ENCODE results near the gene PKM.
A peak's percentile ranks its signal among the peaks of the same experiment; 100 is the strongest.

Gene PKM

GRCh38 chr15:72216079-72216478 lies 14.9 kb downstream of the PKM start:
- Histone ChIP-seq H2BK5ac (ENCODE audit: low read length) (no peak overlapping the region), H3K4me3 (ENCODE audit: low read length in 2 of 2) (no peak overlapping the region), H3K9me3 (replicated peaks in 1 of 2; ENCODE audit: control insufficient read depth in 2 of 2, insufficient read depth in 1 of 2, low read depth in 1 of 2, low read length in 2 of 2) (no peaks in the 10 kb centered on the region), H3K4me2 (ENCODE audit: insufficient read depth, low read length, poor library complexity, severe bottlenecking) (no peak overlapping the region), H3K27ac (replicated peaks; ENCODE audit: low read length) (no peak overlapping the region), H3K4ac (ENCODE audit: low read length) (no peak overlapping the region), H4K91ac (ENCODE audit: low read depth, low read length, poor library complexity) (no peak overlapping the region), H3K4me1 (ENCODE audit: control insufficient read depth in 2 of 2, insufficient read depth in 1 of 2, low read depth in 1 of 2, low read length in 2 of 2) (no peaks in the 10 kb centered on the region), H3K18ac (ENCODE audit: low read length) (no peak overlapping the region), H4K8ac (ENCODE audit: low read depth, low read length) (no peak overlapping the region), H3K14ac (ENCODE audit: low read length) (no peak overlapping the region), H3K23ac (ENCODE audit: low read depth, low read length, poor library complexity) (no peak overlapping the region), H2AFZ (ENCODE audit: low read length) (no peak overlapping the region), H3K79me1 (ENCODE audit: low read depth, low read length) (no peaks in the 10 kb centered on the region), H2AK5ac (ENCODE audit: low read depth, low read length) (no peak overlapping the region), H2BK120ac (ENCODE audit: low read depth, low read length) (no peak overlapping the region), H2BK12ac (ENCODE audit: low read length) (no peak overlapping the region), H2BK15ac (ENCODE audit: low read length) (no peak overlapping the region), H3K27me3 (ENCODE audit: control insufficient read depth in 3 of 3, insufficient read depth in 3 of 3, low read depth in 1 of 3, low read length in 3 of 3) (no peaks in the 10 kb centered on the region), H3K36me3 (replicated peaks in 1 of 2; ENCODE audit: control insufficient read depth in 2 of 2, insufficient read depth in 2 of 2, low read length in 2 of 2) (peaks cover 47 to 98% of the 10 kb centered on the region in 2 donors), H3K9ac (ENCODE audit: low read depth, low read length, poor library complexity) (no peak overlapping the region)
- DNase-seq (ENCODE audit: low spot score), result no peak
- WGBS, 2 donors (ENCODE audit: extremely low coverage in 2 of 2, insufficient read length in 2 of 2, insufficient replicate concordance in 1 of 2), result no CpG with 5 or more reads among the region's 1 CpG

GRCh38 chr15:72207558-72208085 lies 23.4 kb downstream of the PKM start:
- H3K14ac ChIP-seq (ENCODE audit: low read length), result no peak overlapping the region
- no peak overlapping the region for H2BK15ac ChIP-seq (ENCODE audit: low read length)
- H3K4ac ChIP-seq (ENCODE audit: low read length), result no peak overlapping the region
- H3K36me3 ChIP-seq (replicated peaks in 1 of 2; ENCODE audit: control insufficient read depth in 2 of 2, insufficient read depth in 2 of 2, low read length in 2 of 2), result peaks cover 78 to 99% of the 10 kb centered on the region in 2 donors
- no peaks in the 10 kb centered on the region for H3K4me1 ChIP-seq (ENCODE audit: control insufficient read depth in 2 of 2, insufficient read depth in 1 of 2, low read depth in 1 of 2, low read length in 2 of 2)
- no peak overlapping the region for H2AK5ac ChIP-seq (ENCODE audit: low read depth, low read length)
- H2BK120ac ChIP-seq (ENCODE audit: low read depth, low read length), result no peak overlapping the region
- no peak for DNase-seq (ENCODE audit: low spot score)
- H3K23ac ChIP-seq (ENCODE audit: low read depth, low read length, poor library complexity), result no peak overlapping the region
- no peak overlapping the region for H2AFZ ChIP-seq (ENCODE audit: low read length)
- peak overlapping the region in 1 of 2 donors; percentile 0 for H3K4me3 ChIP-seq (ENCODE audit: low read length in 2 of 2)
- no peak overlapping the region for H3K27ac ChIP-seq (replicated peaks; ENCODE audit: low read length)
- H4K91ac ChIP-seq (ENCODE audit: low read depth, low read length, poor library complexity), result no peak overlapping the region
- no peak overlapping the region for H3K18ac ChIP-seq (ENCODE audit: low read length)
- H3K9ac ChIP-seq (ENCODE audit: low read depth, low read length, poor library complexity), result no peak overlapping the region
- H4K8ac ChIP-seq (ENCODE audit: low read depth, low read length), result no peak overlapping the region
- no peak overlapping the region for H3K4me2 ChIP-seq (ENCODE audit: insufficient read depth, low read length, poor library complexity, severe bottlenecking)
- peaks cover 7% of the 10 kb centered on the region for H3K79me1 ChIP-seq (ENCODE audit: low read depth, low read length)
- H3K9me3 ChIP-seq (replicated peaks in 1 of 2; ENCODE audit: control insufficient read depth in 2 of 2, insufficient read depth in 1 of 2, low read depth in 1 of 2, low read length in 2 of 2), result peaks cover 0 to 4% of the 10 kb centered on the region in 2 donors
- H2BK5ac ChIP-seq (ENCODE audit: low read length), result no peak overlapping the region
- no peak overlapping the region for H2BK12ac ChIP-seq (ENCODE audit: low read length)
- H3K27me3 ChIP-seq (ENCODE audit: control insufficient read depth in 3 of 3, insufficient read depth in 3 of 3, low read depth in 1 of 3, low read length in 3 of 3), result no peaks in the 10 kb centered on the region

- H3K36me3 ChIP-seq (replicated peaks in 1 of 2; ENCODE audit: control insufficient read depth in 2 of 2, insufficient read depth in 2 of 2, low read length in 2 of 2), result peaks cover 82 to 99% of the 10 kb centered on the region in 2 donors
These were observed 24.4 kb downstream of the PKM start for GRCh38 chr15:72206677-72207000.

GRCh38 chr15:72205896-72206676 lies 24.9 kb downstream of the PKM start:
- Histone ChIP-seq H3K23ac (ENCODE audit: low read depth, low read length, poor library complexity) (no peak overlapping the region), H3K4ac (ENCODE audit: low read length) (no peak overlapping the region), H4K91ac (ENCODE audit: low read depth, low read length, poor library complexity) (no peak overlapping the region), H4K8ac (ENCODE audit: low read depth, low read length) (no peak overlapping the region), H2AK5ac (ENCODE audit: low read depth, low read length) (no peak overlapping the region), H3K18ac (ENCODE audit: low read length) (no peak overlapping the region), H3K4me2 (ENCODE audit: insufficient read depth, low read length, poor library complexity, severe bottlenecking) (no peak overlapping the region), H3K27ac (replicated peaks; ENCODE audit: low read length) (no peak overlapping the region), H3K14ac (ENCODE audit: low read length) (no peak overlapping the region), H2BK120ac (ENCODE audit: low read depth, low read length) (no peak overlapping the region), H3K9me3 (replicated peaks in 1 of 2; ENCODE audit: control insufficient read depth in 2 of 2, insufficient read depth in 1 of 2, low read depth in 1 of 2, low read length in 2 of 2) (peaks cover 0 to 4% of the 10 kb centered on the region in 2 donors), H3K36me3 (replicated peaks in 1 of 2; ENCODE audit: control insufficient read depth in 2 of 2, insufficient read depth in 2 of 2, low read length in 2 of 2) (peaks cover 85 to 99% of the 10 kb centered on the region in 2 donors), H3K79me1 (ENCODE audit: low read depth, low read length) (peaks cover 7% of the 10 kb centered on the region), H3K4me3 (ENCODE audit: low read length in 2 of 2) (no peak overlapping the region), H2BK15ac (ENCODE audit: low read length) (no peak overlapping the region), H3K4me1 (ENCODE audit: control insufficient read depth in 2 of 2, insufficient read depth in 1 of 2, low read depth in 1 of 2, low read length in 2 of 2) (no peaks in the 10 kb centered on the region), H3K9ac (ENCODE audit: low read depth, low read length, poor library complexity) (no peak overlapping the region), H2BK5ac (ENCODE audit: low read length) (no peak overlapping the region), H2BK12ac (ENCODE audit: low read length) (no peak overlapping the region), H3K27me3 (ENCODE audit: control insufficient read depth in 3 of 3, insufficient read depth in 3 of 3, low read depth in 1 of 3, low read length in 3 of 3) (no peaks in the 10 kb centered on the region), H2AFZ (ENCODE audit: low read length) (no peak overlapping the region)
- WGBS, 2 donors (ENCODE audit: extremely low coverage in 2 of 2, insufficient read length in 2 of 2, insufficient replicate concordance in 1 of 2), result no CpG with 5 or more reads among the region's 10 CpGs
- no peak for DNase-seq (ENCODE audit: low spot score)

More at GRCh38 chr15:72206677-72207000, 24.4 kb downstream of the PKM start:
- Histone ChIP-seq H3K79me1 (ENCODE audit: low read depth, low read length) (peaks cover 7% of the 10 kb centered on the region), H2AK5ac (ENCODE audit: low read depth, low read length) (no peak overlapping the region), H3K4me2 (ENCODE audit: insufficient read depth, low read length, poor library complexity, severe bottlenecking) (no peak overlapping the region), H3K27me3 (ENCODE audit: control insufficient read depth in 3 of 3, insufficient read depth in 3 of 3, low read depth in 1 of 3, low read length in 3 of 3) (no peaks in the 10 kb centered on the region), H4K8ac (ENCODE audit: low read depth, low read length) (no peak overlapping the region), H3K23ac (ENCODE audit: low read depth, low read length, poor library complexity) (peak overlapping the region; percentile 21), H3K4me3 (ENCODE audit: low read length in 2 of 2) (no peak overlapping the region), H3K18ac (ENCODE audit: low read length) (no peak overlapping the region), H2AFZ (ENCODE audit: low read length) (no peak overlapping the region), H3K9me3 (replicated peaks in 1 of 2; ENCODE audit: control insufficient read depth in 2 of 2, insufficient read depth in 1 of 2, low read depth in 1 of 2, low read length in 2 of 2) (peaks cover 0 to 4% of the 10 kb centered on the region in 2 donors), H2BK120ac (ENCODE audit: low read depth, low read length) (no peak overlapping the region), H2BK5ac (ENCODE audit: low read length) (no peak overlapping the region), H2BK12ac (ENCODE audit: low read length) (no peak overlapping the region), H3K9ac (ENCODE audit: low read depth, low read length, poor library complexity) (peak overlapping the region; percentile 3), H4K91ac (ENCODE audit: low read depth, low read length, poor library complexity) (no peak overlapping the region), H3K14ac (ENCODE audit: low read length) (no peak overlapping the region), H3K4ac (ENCODE audit: low read length) (no peak overlapping the region), H3K27ac (replicated peaks; ENCODE audit: low read length) (no peak overlapping the region), H3K4me1 (ENCODE audit: control insufficient read depth in 2 of 2, insufficient read depth in 1 of 2, low read depth in 1 of 2, low read length in 2 of 2) (no peaks in the 10 kb centered on the region), H2BK15ac (ENCODE audit: low read length) (no peak overlapping the region)
- no CpG with 5 or more reads among the region's 5 CpGs for WGBS, 2 donors (ENCODE audit: extremely low coverage in 2 of 2, insufficient read length in 2 of 2, insufficient replicate concordance in 1 of 2)
- DNase-seq (ENCODE audit: low spot score), result no peak

Data from neuronal stem cell (in vitro differentiated cells).